ENCODE data around the gene TALDO1.

DNA sequence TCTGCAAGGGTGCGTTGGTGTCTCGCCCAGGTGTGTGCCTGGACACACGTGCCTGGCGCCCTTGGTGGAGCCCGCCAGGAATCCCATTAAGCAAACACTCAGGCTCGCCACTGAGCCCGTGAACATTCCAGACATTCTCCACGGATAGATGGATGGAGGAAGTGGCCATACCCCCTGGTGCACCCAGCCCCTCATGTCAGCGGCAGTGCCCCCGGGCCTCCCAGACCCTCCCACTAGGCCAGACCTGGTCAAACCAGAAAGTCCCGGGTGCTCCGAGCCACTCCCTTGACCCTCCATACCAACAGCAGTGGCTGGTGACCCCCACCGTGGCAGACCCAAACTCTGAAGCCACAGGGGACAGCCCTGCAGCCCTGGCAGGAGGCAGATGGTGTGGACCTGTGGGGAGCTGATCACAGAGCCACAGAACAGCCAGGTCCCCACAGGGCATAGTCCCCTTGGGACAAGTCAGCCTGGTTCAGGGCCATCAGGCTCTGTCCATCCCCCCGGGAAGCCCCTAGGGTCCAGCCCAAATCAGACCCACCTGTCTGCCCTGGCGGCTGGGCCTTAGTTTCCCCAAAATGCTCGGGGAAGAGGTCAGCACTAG, 39.3 kb upstream of the TALDO1 start:
- TF ChIP-seq, protein P1, sequence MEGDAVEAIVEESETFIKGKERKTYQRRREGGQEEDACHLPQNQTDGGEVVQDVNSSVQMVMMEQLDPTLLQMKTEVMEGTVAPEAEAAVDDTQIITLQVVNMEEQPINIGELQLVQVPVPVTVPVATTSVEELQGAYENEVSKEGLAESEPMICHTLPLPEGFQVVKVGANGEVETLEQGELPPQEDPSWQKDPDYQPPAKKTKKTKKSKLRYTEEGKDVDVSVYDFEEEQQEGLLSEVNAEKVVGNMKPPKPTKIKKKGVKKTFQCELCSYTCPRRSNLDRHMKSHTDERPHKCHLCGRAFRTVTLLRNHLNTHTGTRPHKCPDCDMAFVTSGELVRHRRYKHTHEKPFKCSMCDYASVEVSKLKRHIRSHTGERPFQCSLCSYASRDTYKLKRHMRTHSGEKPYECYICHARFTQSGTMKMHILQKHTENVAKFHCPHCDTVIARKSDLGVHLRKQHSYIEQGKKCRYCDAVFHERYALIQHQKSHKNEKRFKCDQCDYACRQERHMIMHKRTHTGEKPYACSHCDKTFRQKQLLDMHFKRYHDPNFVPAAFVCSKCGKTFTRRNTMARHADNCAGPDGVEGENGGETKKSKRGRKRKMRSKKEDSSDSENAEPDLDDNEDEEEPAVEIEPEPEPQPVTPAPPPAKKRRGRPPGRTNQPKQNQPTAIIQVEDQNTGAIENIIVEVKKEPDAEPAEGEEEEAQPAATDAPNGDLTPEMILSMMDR (conservative IDR thresholded peaks at IDR 0.05 in 1 of 2, IDR thresholded peaks at IDR 0.05 in 1 of 2; ENCODE audit: low read depth in 1 of 2, low read length in 2 of 2): no peak
- no peak for TF ChIP-seq EZH2 (IDR thresholded peaks at IDR 0.05; ENCODE audit: low read length, missing control alignments)
